NCI-H2196 (cell line): ENCODE measurements around the gene APRT.
A peak's percentile ranks its signal among the peaks of the same experiment; 100 is the strongest.

Experiments
- DNase-seq: peaks from one replicate; lab custom pipeline; 2025; ENCODE audit not compliant: unreplicated experiment; lab: John Stamatoyannopoulos, UW

APRT gene, protein sequence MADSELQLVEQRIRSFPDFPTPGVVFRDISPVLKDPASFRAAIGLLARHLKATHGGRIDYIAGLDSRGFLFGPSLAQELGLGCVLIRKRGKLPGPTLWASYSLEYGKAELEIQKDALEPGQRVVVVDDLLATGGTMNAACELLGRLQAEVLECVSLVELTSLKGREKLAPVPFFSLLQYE

DNA sequence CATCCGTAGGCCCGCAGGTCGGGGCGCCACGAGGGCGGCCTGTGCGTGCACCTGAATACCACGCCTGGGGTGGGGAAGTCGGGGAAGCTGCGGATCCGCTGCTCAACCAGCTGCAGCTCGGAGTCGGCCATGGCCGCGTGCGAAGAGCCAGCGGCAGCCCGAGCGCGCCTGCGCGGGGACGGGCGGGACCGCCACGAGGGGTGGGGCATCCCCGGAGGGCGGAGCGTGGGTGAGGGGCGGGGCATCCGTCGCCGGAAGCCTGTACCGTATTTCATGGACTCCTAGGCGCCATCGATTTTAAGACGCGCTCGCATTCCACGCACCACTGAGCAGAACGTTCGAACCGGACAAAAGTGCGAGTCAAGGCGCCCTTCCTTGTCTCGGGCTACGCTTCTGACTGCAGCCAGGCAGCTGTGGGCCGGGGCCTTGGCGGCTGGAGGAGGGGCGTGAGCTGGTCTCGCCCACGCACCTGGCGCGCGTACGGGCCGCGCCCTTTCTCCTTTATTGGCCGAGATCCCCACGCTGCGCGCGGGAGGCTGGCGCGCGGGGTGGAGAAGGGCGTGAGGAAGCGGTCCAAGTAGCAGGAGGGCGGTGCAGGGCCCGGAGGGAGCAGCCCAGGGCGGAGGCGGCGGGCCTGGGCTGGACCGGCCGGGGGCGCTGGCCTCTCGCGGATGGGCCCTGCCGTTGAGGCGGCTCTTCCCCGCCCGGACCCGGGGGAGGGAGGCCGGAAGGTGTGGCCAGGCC lies at the start of gene APRT:
APRT (minus strand) TSS at position 160 of the 744 bp plus-strand sequence; CDS start at position 131, 29 bp downstream.
- DNase-seq: peak; percentile 78

DNA sequence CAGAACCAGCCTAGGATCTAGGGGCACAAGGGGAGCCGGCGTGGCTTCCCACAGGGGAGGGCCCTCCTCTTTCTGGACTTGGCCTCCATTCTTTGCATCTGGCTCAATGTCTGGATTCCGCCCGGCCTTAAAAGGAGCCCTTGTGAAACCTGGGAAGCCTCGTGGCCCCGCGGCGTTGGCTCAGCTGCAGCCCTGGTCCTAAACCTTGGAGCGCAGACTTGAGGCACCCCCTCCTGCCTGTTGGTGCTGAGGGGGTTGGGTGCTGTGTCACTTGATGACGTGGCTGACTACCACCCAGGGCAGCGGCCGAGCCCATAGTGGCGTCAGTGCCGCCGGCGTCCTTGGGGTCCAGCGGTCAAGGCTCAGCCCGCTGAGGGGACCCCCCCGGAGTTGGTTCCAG lies 49.6 kb upstream of the APRT start:
- no peak for DNase-seq

DNA sequence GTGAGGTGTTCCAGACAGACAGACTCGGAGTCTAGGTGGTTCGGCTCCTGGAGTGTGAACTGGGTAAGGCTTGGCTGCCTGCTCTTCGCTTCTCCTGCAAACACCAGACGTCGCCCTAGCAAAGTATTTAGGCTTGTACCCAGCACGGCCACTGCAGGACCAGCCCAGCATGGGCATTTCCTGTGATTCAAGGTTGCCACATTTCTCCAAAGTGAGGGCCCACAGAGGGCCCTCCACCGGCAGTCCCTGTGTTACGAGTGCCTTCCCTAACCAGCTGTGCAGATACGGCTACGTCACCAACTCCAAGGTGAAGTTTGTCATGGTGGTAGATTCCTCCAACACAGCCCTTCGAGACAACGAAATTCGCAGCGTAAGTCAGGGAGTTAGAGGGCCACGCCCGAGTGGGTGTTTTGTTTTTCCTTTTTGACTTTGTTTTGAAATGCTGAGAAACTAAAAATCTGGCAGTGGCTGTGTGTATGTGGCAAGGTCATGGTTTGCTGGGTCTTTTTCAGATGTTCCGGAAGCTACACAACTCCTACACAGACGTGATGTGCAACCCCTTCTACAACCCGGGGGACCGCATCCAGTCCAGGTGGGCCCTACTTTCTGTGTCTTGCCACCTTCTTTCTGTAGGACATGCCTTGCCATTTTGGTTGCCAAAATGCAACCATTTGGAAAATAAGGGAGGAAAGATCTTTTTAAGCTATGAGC lies 47.8 kb upstream of the APRT start:
- no peak for DNase-seq

DNA sequence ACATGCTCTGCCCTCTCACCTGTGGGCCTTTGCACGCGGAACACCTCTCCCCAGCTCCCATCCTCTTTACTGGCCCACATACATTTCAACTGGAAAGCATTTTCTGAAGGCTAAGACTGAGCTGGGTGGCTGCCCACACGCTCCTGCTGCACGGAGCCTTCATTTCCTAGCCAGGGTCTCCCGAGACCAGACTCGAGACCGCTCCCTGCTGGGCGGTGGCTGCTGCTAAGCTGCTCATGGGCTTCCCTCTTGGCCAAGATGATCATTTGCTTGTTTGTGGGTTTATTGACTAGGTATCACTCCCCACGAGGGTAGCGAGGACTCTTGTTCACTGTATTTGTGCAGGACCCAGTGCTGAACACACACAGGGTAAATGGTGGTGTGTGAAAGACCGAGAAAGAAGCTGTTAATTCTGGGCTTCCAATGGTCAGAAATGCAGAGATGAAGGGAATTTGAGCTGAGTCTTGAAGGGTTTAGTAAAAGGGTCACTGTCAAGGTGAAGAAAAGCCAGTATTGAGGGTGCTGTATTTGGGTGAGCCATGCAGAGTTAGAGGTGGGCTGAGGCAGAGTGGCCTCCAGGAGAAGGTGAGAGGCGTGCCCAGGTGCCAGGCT lies 46.1 kb upstream of the APRT start:
- peak; percentile 25 for DNase-seq

DNA sequence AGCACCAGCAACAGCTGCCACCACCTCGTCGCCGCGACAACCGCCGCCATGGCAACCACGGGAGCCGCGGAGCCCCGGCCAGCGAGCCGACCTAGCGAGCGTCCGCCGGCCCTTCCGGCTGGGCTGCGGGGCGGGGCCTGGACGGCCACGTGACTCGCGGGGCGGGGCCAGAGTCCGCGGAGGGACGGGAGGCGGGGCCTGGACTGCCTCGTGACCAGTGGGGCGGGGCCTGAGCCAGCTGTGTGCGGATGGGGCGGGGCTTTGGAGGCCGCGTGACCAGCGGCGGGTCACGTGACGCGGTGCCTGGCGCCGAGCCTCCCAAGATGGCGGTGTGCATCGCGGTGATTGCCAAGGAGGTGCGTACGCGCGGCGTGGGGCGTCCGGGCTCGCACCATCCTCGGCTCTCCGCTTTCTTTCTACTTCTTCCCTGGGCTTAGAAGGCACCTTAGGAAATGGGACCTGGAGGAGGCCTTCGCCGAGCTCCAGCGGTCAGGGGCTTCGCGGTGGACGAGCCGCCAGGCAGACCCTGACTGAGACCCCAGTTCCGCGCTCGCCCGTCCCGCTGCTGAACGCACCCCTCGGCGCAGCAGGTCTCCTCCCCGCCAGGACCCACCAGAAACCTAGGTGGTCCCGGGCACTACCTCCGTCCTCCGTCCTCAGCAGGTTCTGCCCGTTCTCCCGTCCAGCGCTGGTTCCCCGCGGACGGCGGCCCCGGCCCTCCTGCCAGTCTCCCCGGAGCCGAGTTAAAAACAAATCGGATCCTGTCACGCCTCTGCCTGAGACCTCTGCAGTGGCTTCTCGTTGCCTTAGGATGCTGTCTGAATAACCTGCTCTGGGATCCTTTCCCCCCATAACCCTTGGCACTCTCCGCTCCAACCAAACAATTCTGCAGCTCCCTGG lies 45.4 kb upstream of the APRT start, which contains the start of the genes GALNS and TRAPPC2L:
GALNS (minus strand) TSS at position 120 of the 900 bp plus-strand sequence; CDS start at position 50, 70 bp downstream.
TRAPPC2L (plus strand) TSS at position 300 of the 900 bp plus-strand sequence; CDS start at position 324, 24 bp downstream.
- DNase-seq: peak; percentile 92

DNA sequence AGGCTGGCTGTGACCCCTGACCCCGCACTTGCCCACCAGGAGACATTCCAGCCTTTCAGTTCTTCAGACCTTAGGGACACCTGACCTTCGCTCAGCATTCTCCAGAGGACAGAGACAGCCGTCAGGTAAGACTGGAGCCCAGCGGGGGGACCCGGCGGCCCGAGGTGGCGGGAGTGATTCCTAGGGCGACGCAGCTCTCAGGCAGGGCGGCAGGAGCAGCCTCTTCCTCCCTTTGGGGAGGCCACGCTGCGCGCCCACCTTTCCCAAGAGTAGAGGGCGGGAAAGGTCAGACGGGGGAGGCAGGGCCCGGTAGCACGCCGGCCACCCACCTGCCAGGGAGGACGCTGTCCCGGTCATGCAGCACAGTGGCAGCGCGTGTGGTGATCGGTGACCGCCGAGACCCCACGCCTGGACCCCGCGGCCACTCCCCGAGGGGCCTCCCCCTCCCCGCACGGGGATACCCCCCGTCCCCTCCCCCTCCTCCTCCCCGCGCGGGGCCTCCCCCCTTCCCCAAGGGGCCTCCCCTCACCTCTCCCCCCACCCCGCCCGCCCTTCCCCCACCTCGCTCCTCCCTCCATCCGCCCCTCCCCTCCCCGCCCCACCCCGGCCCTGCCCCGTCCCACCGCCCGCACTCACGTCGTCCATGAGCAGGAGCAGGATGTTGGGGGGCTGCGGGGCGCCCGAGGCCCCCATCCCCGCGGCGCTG lies 44.5 kb upstream of the APRT start:
- no peak for DNase-seq

DNA sequence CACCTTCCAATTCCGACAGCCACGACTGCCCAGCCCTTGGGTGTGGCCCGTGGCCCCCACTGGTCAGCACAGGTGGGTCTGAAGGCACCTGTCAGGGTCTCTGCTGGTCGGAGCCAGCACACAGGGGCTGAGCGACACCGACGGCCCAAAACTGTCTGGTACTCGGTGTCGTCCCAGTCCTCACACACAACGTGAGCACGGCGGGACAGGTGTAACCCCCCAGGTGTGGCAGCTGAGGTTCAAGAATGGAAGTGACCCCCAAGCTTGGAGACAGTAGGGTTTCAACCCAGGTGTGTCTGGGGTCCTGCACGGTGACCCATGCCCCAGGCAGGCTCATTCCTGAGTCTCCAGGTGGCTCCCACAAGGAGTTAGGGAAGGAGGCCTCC lies 44.0 kb upstream of the APRT start:
- no peak for DNase-seq

DNA sequence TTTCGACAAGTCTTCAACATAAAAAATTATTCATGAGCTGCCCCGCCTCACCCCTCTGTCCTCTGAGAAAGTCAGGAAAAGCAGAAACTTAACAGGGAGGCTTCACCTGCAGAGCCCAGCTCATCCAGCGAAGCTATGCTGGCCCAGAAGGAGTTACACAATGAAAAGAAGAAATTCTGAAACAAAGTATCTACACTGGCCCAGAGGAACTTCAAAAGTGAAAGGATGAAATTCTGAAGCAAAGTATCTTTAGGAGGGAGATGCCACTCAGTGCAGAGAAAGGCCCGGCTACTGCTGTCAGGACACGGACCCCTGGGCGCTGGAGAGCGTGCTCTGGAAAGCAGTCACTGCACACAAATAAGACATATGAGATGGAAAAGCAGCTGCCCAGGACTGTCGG lies 43.4 kb upstream of the APRT start:
- no peak for DNase-seq

DNA sequence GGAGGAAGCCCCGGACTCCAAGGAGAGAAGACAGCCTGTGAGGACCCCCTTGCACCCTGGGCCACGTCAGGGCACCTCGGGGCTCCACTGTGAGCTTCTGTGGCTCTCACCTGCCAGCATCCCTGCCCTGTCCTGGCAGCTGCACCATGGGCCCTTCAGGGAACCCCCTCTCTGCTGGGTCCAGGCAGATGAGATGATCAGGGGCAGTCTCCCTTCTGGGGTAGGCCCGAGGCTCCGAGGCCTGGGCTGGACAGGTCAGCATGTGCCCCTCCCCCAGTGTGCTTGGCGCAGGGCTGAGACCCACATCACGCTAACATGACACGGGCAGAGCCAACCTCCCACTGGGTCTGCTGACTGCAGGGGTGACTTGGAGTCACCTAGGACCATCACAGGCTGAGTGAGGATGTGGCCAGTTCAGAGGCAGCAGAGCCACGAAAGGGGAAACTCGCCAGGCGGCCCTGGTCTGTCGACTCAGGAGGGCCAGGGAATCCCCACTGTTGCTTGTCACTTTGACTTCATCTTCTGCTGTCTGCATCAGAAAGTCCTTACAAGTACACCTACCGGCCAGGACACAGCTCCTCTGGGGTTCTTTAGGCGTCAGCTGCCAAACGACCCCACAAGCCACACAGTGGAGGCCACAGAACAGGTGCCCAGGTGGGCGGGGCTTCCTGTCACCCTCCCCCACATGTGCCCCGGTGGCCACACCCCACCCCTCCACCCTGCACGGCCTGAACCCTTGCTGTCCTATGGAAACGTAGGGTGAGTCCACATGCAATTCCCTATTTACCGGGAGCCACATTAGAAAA lies 42.8 kb upstream of the APRT start:
- no peak for DNase-seq

DNA sequence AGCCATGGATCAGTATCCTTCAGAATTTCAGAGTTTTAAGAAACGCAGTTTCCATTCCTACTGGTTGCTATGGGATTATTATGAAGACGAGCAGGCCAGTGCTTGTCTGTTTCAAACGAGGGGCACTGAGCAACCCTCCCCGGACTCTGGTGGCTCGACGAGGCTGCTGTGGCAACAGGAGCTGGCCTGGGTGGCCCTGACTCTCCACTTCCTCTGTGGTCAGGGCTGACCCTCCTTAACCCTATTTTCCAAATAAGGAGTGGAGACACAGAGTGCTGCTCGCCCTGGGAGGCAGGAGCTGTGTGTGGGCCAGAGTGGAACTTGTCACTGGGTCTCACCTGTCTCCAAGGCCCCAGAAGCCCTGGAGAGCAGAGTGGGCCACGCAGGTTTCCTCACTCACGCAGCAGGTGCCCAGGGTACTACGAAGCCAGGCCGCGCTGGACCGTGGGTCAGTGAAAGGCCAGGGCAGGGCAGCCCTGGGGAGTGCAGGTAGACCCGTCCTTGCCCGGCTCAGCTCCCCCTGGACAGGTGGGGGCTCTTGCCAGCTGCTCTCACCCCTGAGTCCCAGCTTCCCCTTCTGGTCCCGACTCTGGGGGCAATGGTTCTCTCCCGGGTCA lies 41.7 kb upstream of the APRT start:
- no peak for DNase-seq

DNA sequence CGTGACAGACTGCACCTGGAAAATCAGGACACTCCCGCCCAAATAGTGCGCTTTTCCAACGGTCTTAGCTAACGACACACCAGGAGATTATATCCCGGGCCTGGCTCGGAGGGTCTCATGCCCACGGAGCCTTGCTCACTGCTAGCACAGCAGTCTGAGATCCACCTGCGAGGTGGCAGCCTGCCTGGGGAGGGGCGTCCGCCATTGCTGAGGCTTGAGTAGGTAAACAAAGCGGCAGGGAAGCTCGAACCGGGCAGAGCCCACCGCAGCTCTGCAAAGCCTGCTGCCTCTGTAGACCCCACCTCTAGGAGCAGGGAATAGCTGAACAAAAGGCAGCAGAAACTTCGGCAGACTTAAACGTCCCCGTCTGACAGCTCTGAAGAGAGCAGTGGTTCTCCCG lies 39.9 kb upstream of the APRT start:
- DNase-seq: no peak

DNA sequence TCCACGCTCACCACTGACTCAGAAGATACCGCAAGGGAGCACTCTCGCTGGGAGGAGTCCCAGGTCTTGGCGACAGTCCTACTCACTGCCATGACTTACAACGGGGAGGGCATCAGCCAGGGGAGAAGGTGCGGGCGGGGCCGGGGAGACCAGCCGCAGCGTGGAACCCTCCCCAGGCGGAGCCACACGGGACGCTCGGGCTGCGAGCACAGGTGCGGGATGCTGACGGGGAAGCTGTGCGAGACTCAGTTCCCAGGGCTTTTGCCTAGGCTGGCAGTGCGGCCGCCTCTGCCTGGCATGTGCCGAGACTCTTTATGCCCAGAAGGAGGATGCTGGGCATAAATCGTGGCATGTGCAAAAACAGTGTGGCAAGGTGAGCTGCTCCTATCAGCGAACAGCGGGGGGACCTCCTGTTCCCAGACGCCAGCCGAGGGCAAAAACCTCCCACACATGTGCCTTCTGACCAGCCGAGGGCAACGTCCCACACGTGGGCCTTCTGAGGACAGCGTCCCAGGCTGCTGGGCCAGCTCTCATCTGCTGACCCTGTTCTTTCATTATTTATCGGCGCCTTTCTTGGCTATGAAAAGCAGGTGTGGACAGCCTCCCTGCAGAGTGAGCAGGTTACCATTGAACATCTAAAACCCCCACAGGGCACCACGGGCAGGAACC lies 38.9 kb upstream of the APRT start:
- no peak for DNase-seq

DNA sequence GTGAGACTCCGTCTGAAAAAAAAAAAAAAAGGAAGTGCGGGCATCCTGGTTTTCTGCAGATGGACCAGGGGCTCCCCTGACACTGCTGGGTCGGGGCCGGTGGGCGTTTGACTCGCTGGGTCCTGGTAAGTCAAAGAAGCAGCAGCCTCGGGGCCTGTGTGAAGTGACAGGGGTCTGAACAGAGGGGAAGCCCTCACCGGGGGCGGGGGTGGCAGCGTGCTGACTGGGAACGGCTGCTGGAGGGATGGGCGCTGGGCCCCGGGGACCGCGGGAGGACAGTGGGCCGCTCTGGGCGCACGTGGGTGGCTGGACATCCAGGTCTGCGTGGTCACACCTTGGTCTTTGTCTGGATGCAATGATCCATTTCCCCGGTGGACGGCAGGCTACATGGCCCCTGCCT lies 36.8 kb upstream of the APRT start:
- no peak for DNase-seq

DNA sequence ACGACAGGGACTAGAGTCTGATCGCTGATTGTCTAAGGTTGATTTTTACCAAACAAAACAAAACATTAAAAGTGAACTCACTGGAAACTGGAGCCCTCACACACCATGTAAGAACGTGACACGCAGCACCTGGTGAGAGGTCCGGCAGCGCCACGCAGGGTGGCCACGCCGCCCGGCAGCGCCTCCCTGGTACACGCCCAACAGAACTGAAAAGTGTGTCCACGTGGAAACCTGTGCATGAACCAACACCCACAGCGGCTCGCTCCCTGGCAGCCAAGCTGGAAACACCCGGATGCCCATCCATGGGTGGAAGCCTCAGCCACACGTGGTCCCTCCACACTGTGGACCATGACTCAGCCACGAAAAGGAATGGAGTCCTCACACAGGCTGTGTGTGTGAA lies 35.9 kb upstream of the APRT start:
- DNase-seq: no peak

DNA sequence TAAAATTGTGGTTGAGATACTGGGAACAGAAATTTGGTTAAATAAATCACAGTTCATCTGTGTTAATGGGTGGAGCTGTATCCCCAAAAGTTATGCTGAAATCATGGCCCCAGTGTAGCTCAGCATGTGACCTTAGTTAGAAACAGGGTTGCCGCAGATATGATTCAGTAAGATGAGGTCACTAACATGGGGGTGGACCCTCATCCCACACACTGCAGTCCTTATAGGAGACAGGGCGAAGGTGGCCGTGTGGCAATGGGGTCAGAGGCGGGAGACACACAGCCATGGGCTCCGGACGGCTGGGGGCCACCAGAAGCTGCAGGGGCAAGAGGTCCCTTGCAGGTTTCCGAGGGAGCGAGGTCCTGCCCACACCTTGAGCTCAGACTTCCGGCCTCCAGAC lies 34.4 kb upstream of the APRT start:
- DNase-seq: no peak

DNA sequence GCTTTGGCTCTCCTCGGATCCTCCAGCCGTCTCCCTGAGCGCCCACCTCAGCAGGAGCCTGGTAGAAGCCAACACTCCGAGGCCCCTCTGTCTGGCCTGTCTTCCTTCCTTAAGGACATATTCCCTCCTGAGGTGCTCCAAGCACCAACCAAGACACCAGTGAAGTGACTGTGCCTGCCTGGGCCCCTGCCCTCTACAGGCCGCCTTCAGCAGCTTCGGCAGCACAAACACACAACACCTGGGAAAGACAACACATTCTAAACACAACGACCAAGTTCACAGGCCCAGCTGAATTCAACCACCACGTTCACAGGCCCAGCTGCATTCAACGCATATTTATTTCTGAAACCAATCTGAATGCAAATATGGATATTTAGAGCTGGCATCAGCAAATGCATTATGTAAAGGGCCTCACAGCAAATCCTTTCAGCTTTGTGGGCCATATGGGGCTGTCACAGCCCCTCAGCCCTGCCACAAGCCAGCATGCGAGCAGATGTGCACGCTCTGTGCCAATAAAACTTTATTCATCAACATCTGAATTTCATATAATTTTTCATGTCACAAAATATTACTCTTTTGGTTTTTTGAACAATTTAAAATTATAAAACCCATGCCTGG lies 32.8 kb upstream of the APRT start:
- DNase-seq: no peak

DNA sequence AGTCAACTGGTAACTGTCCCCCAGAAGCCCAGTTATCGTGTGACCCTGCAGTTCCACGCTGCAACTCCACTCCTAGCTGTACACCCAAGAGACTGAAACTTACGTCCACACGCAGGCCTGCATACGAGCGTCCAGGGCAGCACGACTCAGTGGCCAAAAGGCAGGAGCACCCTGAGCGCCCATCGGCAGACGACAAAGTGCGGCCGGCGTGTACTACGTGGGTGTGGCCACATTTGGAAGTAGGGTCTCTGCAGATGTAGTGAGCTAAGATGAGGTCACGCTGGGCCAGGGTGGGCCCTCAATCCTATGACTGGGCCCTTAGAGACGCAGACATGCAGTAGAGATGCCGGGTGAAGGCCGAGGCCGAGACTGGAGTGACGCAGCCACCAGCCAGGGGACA lies 31.5 kb upstream of the APRT start:
- DNase-seq: no peak

DNA sequence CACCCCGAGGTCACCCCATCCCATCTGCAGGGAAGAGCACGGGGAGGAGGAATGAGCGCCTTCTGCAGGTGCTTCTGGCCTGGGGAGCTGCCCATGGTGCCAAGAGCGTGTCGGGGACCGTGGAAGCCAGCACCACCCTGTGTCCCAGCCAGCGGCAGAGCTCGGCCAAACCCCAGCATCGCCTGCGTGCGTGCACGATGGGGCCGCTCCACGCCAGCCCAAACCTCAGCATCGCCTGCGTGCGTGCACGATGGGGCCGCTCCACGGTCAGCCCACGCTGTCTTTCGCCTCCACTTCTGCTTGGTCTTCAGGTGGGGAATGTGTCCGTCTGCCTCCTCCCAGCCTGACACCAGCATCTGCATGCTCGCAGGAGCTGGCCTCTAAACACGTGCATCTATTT lies 31.1 kb upstream of the APRT start:
- no peak for DNase-seq
